Activated naive CD8-positive, alpha-beta T cell treated with anti-CD3 and anti-CD28 coated beads, Interleukin-2, amount 50 U/mL, for 16 hours (primary cell): ENCODE data around the gene KIAA0513.

Experiments used
- DNase-seq: peaks from one replicate; pipeline ENCODE4 v3.0.0-alpha.2; 2020; ENCODE audit warnings: low read depth, low spot score

The KIAA0513 gene

GRCh38 chr16:85027349-85027957 lies at the start of gene KIAA0513:
Gene KIAA0513, plus strand, starts transcription at chr16:85027795. Its CDS starts 39,277 bp downstream, at chr16:85067072.
- peak; percentile 86 for DNase-seq

GRCh38 chr16:84979516-84979915 lies 48.1 kb upstream of the KIAA0513 start:
- no peak for DNase-seq

GRCh38 chr16:84982434-84982833 lies 45.2 kb upstream of the KIAA0513 start:
- no peak for DNase-seq

- no peak for DNase-seq
These were observed 42.2 kb upstream of the KIAA0513 start for GRCh38 chr16:84985079-84986065.

DNA sequence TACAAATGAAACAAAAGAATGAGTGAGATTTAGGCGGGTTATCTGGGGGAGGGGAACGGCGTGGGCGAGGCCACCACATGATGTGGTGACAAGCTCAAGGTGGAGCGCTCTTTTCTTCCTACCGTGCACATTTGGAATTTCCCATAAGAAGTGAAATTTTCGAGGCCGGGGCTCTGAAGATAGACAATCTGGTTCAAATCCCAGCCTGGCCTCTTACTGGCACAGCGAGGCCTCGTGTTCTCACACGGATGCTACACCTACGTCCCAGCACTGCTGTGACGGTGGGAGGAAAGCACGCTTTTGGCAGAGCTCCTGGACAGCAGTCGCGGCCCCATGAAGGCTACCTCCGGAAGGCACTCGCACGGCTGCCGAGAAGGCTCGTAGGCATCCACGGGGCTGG lies 41.5 kb upstream of the KIAA0513 start:
- DNase-seq, result no peak

- no peak for DNase-seq
These were observed 40.7 kb upstream of the KIAA0513 start for GRCh38 chr16:84986879-84987278.

- DNase-seq, result no peak
These were observed 39.1 kb upstream of the KIAA0513 start for GRCh38 chr16:84988328-84989080.

GRCh38 chr16:84989749-84990620 lies 37.6 kb upstream of the KIAA0513 start:
- no peak for DNase-seq

DNA sequence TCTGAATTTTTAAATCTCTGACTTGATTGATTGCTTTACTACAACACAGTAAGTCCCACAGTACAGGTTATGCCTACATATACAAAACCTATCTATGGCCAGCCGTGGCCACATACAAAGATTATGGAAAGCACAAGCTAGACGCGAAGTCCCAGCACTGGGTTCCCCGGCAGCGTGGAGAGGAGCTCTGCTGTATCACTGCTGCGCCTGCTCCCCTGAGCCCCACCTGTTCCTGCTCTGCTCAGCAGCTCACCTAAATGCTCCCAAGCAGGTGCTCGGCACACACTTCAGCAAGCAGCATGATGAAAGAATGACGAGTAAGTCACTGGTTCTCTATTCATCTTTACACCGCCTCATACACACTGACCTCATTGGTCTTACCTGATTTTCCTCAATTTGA lies 36.8 kb upstream of the KIAA0513 start:
- no peak for DNase-seq

DNA sequence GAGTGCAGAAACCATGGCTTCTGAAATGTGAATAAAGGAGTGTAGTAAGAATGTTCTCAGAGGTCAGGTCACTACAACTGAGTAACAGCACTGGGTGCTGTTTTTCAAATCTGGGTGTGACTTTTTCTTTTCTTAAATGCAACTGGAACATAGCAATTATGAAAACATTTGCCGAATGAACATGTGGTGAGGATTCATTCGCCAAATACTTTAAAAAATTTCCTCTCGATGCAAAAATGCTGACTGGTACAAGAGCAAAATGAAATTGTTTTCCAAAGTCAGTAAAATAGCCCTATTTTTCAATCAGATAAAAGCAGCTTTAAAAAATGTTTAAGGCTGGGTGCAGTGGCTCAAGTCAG lies 34.9 kb upstream of the KIAA0513 start:
- no peak for DNase-seq

DNA sequence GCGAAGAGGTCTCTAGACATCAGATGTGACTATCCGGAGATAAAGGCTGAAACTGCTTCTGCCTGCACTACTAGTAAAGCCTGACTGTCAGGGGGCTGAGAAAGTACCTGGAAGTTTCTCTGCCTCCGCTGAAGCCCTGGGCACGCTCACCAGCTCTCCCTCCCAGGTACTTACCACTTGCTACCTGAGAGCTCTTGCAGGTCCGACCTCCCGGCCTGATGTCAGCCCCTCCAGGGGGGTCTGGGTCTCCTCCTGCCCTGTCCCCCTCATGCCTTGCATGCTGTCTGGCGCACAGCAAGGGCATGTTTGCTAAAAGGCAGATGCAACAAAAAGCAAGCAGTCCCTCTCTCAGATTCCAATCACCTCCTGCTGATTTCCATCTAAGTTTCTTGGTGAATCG lies 33.7 kb upstream of the KIAA0513 start:
- DNase-seq, result no peak

- DNase-seq, result no peak
These were observed 31.9 kb upstream of the KIAA0513 start for GRCh38 chr16:84995663-84996062.

DNA sequence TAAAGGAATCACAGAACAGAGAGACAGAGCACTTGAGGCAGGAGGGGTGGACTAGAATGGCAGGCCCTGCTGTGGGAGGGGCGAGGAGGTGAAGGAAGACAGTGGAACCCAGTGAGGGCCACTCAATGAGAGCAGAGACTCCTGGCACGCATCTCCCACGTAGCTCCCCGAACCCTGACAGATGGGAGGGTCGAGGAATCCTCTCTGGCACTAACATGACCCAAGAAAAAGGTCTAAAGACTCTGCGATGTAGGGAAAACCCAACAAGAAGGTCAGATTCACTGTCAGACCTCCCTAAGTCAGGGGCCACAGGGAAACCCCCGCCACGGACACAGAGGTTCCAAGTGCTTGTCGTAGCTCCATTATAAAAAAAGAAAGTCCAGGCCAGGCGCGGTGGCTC lies 31.2 kb upstream of the KIAA0513 start:
- DNase-seq, result no peak

DNA sequence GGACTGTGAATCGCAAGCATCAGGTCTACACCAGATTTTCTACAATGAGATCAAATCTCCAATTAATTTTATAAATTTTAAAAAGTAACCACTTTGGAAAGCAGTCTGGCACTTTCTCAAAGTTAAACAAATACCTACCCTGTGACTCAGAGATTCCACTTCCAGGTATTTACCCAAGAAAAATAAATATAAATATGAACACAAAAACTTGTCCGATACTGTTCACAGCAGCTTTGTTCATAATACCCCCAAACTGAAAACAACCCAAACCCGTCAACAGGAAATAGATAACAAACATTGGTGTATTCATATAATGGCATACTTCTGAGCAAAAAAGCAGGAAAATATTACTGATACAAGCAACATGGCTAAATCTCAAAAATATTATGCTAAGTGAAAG lies 28.4 kb upstream of the KIAA0513 start:
- no peak for DNase-seq

GRCh38 chr16:84999857-85000480 lies 27.6 kb upstream of the KIAA0513 start:
- no peak for DNase-seq

GRCh38 chr16:85002099-85002541 lies 25.5 kb upstream of the KIAA0513 start:
- DNase-seq, result no peak

DNA sequence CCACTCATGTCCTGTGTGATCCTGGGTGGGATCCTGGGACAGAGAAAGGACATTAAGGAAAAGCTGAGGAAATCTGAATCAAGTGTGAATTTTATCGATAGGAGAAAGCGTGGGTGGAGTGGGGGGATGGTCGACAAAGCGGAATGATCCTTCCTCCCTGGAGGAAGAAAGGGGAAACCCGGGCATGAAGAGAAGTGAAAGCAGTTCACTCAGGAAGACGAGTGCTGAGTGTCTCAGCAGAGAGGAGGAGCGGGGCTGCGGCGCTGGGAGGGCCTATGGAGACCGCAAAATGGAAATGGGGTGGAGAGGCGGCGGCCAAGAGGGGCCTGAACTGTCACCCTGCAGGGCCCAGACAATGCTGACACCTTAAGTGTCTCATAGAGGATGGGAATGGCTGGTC lies 25.0 kb upstream of the KIAA0513 start:
- no peak for DNase-seq

GRCh38 chr16:85003076-85003475 lies 24.5 kb upstream of the KIAA0513 start:
- DNase-seq, result no peak

DNA sequence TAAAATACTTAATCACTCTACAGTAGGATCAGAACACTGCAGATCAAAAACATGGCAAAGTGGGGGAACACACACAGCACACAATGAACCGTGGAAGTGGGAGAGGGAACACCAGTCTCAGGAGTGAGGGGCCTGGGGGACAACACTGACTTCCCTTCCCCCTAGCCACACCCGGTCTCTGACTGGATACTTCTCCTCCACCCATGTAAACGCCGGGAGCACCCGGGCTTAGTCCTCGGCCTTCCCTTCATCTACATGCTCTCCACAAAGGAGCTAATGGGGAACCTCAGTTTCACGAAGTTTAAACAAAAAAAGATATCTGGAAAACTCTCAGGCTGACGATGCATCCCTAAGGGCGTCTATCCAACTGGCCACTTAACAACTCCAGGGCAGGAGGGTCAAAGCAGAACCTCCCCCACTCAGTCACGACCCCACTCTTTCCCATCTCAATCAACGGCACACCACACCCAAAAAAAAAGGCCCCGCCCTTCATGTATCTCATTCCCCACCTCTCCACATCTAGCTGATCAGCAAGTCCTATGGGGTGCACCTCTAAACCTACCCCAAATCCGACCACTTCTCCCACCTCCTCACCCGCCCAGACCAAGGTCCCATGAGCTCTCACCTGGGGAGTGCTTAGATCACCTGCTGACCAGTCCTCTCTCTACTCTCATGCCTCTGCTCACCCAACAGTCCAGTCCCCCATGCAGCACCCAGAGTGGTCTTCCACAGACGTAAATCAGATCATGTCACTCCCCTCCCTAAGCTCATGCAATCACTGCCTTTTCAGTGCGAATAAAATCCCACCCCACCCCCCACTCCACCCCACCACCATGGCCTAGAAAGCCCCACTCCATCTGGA lies 23.6 kb upstream of the KIAA0513 start:
- no peak for DNase-seq
